SU-DHL-6 (cell line): ENCODE measurements around the gene HINFP.

ENCODE experiments used
- EZH2phosphoT487 ChIP-seq: fragments of 200-600 bp; sonication (generic), shearing (Covaris generic); conservative IDR thresholded peaks from 2 replicates; pipeline ENCODE4 v1.6.1; 2018; ENCODE audit warnings: mild to moderate bottlenecking, antibody characterized with exemption, low read length, moderate library complexity, mixed read lengths
- TF ChIP-seq, protein P1 (sequence below): fragments of 200-600 bp; sonication (generic); IDR thresholded peaks from one replicate; pipeline ENCODE4 v1.5.1; 2017; ENCODE audit warnings: antibody characterized with exemption, mild to moderate bottlenecking, low read length, moderate library complexity; ENCODE audit not compliant: insufficient read depth, poor library complexity, severe bottlenecking

DNA sequence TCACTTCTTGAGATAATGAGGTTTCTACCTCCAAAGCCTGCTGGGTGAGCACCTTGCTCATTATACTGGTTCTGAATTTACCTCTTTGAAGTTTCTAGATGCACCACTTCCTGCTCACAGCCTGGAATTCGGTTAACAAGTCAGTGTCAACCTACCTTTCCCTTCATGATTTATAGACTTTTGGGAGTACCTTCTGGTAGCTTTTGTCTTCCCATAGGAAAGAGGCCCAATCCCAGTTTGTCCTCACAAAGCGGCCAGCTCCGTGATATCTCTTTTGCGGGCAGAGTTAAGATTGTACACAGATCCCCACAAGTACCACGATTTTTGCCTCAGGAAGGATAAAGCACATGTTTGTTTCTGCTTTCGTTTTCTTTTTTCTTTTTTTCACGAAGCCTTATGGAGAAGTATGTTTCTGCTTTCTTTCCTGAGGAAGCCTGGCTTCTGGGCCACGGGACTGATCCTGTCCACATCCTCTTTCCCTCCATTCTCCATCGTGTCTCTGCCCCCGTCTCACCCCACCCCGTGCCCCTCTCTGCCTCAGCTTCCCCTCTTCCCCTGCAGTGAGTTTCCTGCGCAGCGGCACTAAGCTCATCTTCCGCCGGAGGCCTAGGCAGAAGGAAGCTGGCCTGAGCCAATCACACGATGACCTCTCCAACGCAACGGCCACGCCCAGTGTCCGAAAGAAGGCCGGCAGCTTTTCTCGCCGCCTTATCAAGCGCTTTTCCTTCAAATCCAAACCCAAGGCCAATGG, 5.7 kb upstream of the HINFP start:
- TF ChIP-seq, protein P1, sequence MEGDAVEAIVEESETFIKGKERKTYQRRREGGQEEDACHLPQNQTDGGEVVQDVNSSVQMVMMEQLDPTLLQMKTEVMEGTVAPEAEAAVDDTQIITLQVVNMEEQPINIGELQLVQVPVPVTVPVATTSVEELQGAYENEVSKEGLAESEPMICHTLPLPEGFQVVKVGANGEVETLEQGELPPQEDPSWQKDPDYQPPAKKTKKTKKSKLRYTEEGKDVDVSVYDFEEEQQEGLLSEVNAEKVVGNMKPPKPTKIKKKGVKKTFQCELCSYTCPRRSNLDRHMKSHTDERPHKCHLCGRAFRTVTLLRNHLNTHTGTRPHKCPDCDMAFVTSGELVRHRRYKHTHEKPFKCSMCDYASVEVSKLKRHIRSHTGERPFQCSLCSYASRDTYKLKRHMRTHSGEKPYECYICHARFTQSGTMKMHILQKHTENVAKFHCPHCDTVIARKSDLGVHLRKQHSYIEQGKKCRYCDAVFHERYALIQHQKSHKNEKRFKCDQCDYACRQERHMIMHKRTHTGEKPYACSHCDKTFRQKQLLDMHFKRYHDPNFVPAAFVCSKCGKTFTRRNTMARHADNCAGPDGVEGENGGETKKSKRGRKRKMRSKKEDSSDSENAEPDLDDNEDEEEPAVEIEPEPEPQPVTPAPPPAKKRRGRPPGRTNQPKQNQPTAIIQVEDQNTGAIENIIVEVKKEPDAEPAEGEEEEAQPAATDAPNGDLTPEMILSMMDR: no peak
- TF ChIP-seq EZH2phosphoT487: no peak
